Measurements from ENCODE around the gene HES5. TPM values are rescaled to one million over a fixed set of nuclear protein-coding genes. Genes with fewer than 3 reads are reported as not detected.

The HES5 gene
- total and polyA plus RNA-seq, 2 of the 13 experiments (the other 11 are each of a cell fraction or from before 2014, with no cell fraction given), result not detected

GRCh38 chr1:2548068-2548589 lies 18.1 kb upstream of the HES5 start (continued):
- TF ChIP-seq ZNF558 (CRISPR knock-in tag; IDR thresholded peaks at IDR 0.05; ENCODE audit: borderline replicate concordance), result peak; percentile 63
- TF ChIP-seq HBP1 (CRISPR knock-in tag; IDR thresholded peaks at IDR 0.05; ENCODE audit: low read depth), result peak; percentile 60; the same call in 1 of the 2 replicates
- peak; percentile 7 for TF ChIP-seq THAP9 (CRISPR knock-in tag; IDR thresholded peaks at IDR 0.05; ENCODE audit: borderline replicate concordance)
- TF ChIP-seq ZNF33A (CRISPR knock-in tag; IDR thresholded peaks at IDR 0.05; ENCODE audit: borderline replicate concordance), result no peak
- peak; percentile 64 for TF ChIP-seq XRCC5 (optimal IDR thresholded peaks at IDR 0.05; ENCODE audit: low read length)
- TF ChIP-seq HOXD1 (CRISPR knock-in tag; IDR thresholded peaks at IDR 0.05), result no peak
- TF ChIP-seq TRIM24 (CRISPR knock-in tag; IDR thresholded peaks at IDR 0.05), result no peak
- no peak for TF ChIP-seq ZHX1 (CRISPR knock-in tag; IDR thresholded peaks at IDR 0.05; ENCODE audit: low read depth)
- 0 out of 2 replicates have a peak, but pooled peaks have one; percentile 18 for TF ChIP-seq SNAI1 (CRISPR knock-in tag; IDR thresholded peaks at IDR 0.05; ENCODE audit: borderline replicate concordance)
- TF ChIP-seq TRAFD1 (CRISPR knock-in tag; IDR thresholded peaks at IDR 0.05; ENCODE audit: borderline replicate concordance), result no peak
- 0 out of 2 replicates have a peak, but pooled peaks have one; percentile 46 for TF ChIP-seq ZNF678 (CRISPR knock-in tag; IDR thresholded peaks at IDR 0.05)
- no peak for TF ChIP-seq ZNF124 (CRISPR knock-in tag; IDR thresholded peaks at IDR 0.05)
- TF ChIP-seq ZNF331 (CRISPR knock-in tag; IDR thresholded peaks at IDR 0.05), result peak; percentile 37; the same call in 1 of the 2 replicates

All from HepG2 (cell line).